Fibroblast of skin of left biceps (primary cell): ENCODE results near the gene CEP164.

Source experiments
- DNase-seq, 2 experiments: peaks; one replicate each; pipeline ENCODE4 v3.0.0-alpha.2; 2013; ENCODE audit warnings: low read depth in 2 of 2

Gene CEP164

DNA sequence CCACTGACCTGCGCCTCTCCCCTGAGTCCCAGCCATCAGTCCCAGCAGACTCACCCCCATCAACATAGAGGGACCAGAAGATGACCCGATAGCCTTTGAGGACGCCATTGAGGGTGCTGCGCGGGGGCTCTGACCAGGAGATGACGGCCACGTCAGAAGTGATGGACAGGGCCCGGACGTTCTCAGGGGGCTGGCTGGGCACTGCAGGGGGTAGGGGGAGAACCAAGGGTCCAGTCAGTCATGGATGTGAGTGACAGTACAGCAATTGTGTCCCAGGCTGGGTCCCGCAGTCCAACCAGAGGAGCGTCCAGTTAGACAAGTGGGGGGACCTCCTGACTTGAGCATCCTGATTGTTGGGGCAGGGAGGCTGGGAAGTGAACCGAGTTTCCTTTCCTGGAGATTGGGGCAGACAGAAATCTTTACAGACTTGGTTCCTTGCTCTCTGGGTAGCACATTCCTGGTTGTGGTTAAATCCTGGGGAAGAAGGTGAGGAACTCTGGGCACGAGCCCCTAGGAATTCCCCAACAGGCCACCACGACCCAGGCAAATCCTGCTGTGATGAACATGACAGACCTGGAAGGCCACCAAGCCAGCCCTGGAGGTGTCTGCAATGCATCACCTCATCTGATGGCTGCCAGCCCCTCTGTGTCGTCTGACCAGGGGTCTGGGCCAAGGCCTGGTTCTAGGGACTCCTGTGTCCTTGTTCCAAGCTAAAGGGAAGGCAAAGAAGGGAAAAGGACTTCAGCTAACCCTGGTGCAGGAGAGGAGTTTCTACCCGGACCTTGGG, 133.9 kb downstream of the CEP164 start:
- no peak for DNase-seq

DNA sequence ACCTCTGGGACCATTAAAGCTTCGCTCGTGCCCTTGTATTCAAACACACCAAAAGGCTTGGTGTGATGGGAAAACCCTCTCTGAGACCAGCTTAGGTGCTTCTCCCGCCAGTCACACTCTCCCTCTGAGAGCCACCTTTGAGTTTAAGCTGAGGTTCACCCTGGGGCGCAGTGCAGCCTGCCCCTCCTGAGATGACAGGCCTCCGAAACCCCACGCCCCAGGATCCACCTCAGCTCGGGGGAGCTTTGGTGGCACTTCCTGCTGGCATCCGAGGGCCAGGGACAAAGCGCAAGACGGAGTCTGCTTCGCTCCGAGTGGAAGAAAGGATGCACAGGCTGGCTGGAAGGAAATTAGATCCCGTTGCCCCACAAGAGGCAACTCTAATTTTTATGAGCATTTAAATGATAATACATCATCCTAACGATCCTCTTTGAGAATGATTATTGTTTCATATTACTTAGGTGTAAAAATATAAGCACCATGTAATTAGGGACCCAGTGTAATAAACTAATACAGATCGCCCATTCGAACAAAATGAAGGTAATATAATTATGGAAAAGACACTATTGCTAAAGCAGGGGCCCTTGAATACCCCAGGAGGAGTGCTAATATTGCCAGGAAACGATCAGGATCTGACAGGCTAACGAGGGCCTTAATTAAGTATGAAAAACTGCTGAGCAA, 134.7 kb downstream of the CEP164 start:
- DNase-seq = no peak

DNA sequence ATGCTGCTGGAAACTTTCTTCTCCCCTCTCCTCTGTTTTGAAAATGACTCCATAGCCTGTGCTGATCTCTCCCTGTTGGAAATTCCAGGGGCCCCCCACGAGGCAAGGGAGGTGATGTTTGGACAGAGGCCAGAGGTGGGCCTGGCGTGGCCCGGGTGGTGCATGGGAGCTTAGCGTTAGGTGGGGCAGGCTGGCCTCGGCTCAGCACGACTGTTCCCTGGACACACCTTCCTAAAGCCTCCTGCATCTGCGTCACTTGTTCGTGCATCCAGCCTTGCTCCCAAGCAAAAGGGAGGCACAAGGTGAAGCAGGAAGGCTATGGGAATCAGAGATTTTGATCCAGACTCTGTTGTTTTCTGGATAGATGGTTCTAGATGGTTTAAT, 135.2 kb downstream of the CEP164 start:
- no peak for DNase-seq
